Hematopoietic multipotent progenitor cell treated with erythropoietin and hydrocortisone succinate and interleukin-3 and kit ligand, for 6 days (in vitro differentiated cells): ENCODE results near the gene CPZ.
"Not testable (repeated sequence)": the region's sequence is repeated elsewhere in the genome, so short reads cannot be mapped to it uniquely, and the experiment has no call there.

Experiments
- DNase-seq: peaks from one replicate; pipeline ENCODE4 v3.0.0-alpha.2; 2015

CPZ gene

GRCh38 chr4:8613421-8614364, 21.1 kb downstream of the CPZ start:
- no peak for DNase-seq

- DNase-seq: no peak
Measured at GRCh38 chr4:8614365-8615193, 22.0 kb downstream of the CPZ start.

- no peak for DNase-seq
Measured at GRCh38 chr4:8615366-8615765, 22.8 kb downstream of the CPZ start.

GRCh38 chr4:8615921-8616787, 23.6 kb downstream of the CPZ start:
- DNase-seq: no peak

- DNase-seq: no peak
Measured at GRCh38 chr4:8616831-8617230, 24.3 kb downstream of the CPZ start.

GRCh38 chr4:8617486-8618040, 25.0 kb downstream of the CPZ start:
- DNase-seq: no peak

GRCh38 chr4:8618421-8618820, 25.9 kb downstream of the CPZ start:
- no peak for DNase-seq

GRCh38 chr4:8618961-8619720, 26.6 kb downstream of the CPZ start:
- DNase-seq: no peak

GRCh38 chr4:8621135-8621534, 28.6 kb downstream of the CPZ start:
- DNase-seq: not testable (repeated sequence)

GRCh38 chr4:8624601-8625272, 32.2 kb downstream of the CPZ start:
- DNase-seq: not testable (repeated sequence)

GRCh38 chr4:8630240-8630905, 37.8 kb downstream of the CPZ start:
- not testable (repeated sequence) for DNase-seq

GRCh38 chr4:8631896-8632295, 39.3 kb downstream of the CPZ start:
- not testable (repeated sequence) for DNase-seq

- DNase-seq: not testable (repeated sequence)
Measured at GRCh38 chr4:8634773-8635172, 42.2 kb downstream of the CPZ start.

GRCh38 chr4:8635897-8636554, 43.5 kb downstream of the CPZ start:
- not testable (repeated sequence) for DNase-seq

- DNase-seq: no peak
Measured at GRCh38 chr4:8637456-8637984, 45.0 kb downstream of the CPZ start.

GRCh38 chr4:8639021-8639420, 46.5 kb downstream of the CPZ start:
- DNase-seq: no peak

GRCh38 chr4:8639777-8640720, 47.5 kb downstream of the CPZ start:
- DNase-seq: no peak

- no peak for DNase-seq
Measured at GRCh38 chr4:8640816-8641215, 48.3 kb downstream of the CPZ start.
